Common myeloid progenitor, CD34-positive (primary cell): Measurements from ENCODE around the gene NDUFC2.
"Not testable (repeated sequence)": the region's sequence is repeated elsewhere in the genome, so short reads cannot be mapped to it uniquely, and the experiment has no call there.

Experiments used
- CTCF ChIA-PET: fragments of 350-600 bp; sonication (Branson Sonifier 250); formaldehyde crosslinking; loops from one replicate; lab custom pipeline; 2021; ENCODE audit warnings: antibody characterized with exemption; lab: Charles Lee
- POLR2A ChIA-PET: fragments of 350-600 bp; sonication (Branson Sonifier 250); formaldehyde crosslinking; loops from one replicate; lab custom pipeline; 2021; ENCODE audit warnings: antibody characterized with exemption; lab: Charles Lee
- DNase-seq, 3 donors: peaks; one replicate each; pipeline versions ENCODE4 v3.0.0 to v3.0.0-alpha.2; 2013
- H3K27ac ChIP-seq, 2 experiments: 1 replicate in 1 of 2; 2 replicates in 1 of 2; pipeline ENCODE4 v1.7.0; 2013; ENCODE audit warnings: inconsistent platforms in 2 of 2, low read length in 2 of 2, mild to moderate bottlenecking in 2 of 2, low read depth in 1 of 2, moderate library complexity in 1 of 2; ENCODE audit not compliant: severe bottlenecking in 2 of 2, insufficient read depth in 1 of 2, poor library complexity in 1 of 2
- H3K27me3 ChIP-seq, 5 experiments: replicated peaks in 2 of 5; 1 replicate in 3 of 5; 2 replicates in 2 of 5; pipeline versions ENCODE4 v1.6.1 to v1.7.0; 2013; ENCODE audit warnings: low read length in 4 of 5, mild to moderate bottlenecking in 2 of 5, moderate library complexity in 2 of 5, inconsistent platforms in 1 of 5; ENCODE audit not compliant: insufficient read depth in 5 of 5, control insufficient read depth in 4 of 5
- H3K36me3 ChIP-seq, 4 experiments: 1 replicate in 2 of 4; 2 replicates in 2 of 4; pipeline versions ENCODE4 v1.6.1 to v1.7.0; 2013; ENCODE audit warnings: low read length in 3 of 4, control low read depth in 1 of 4, mild to moderate bottlenecking in 1 of 4; ENCODE audit not compliant: control insufficient read depth in 4 of 4, insufficient read depth in 4 of 4
- H3K4me1 ChIP-seq, 4 experiments: 1 replicate in 3 of 4; 2 replicates in 1 of 4; pipeline versions ENCODE4 v1.6.1 to v1.7.1; 2013; ENCODE audit warnings: low read length in 3 of 4, mild to moderate bottlenecking in 3 of 4, control low read depth in 1 of 4, inconsistent platforms in 1 of 4, moderate library complexity in 1 of 4; ENCODE audit not compliant: control insufficient read depth in 4 of 4, insufficient read depth in 4 of 4; ENCODE audit errors: control extremely low read depth in 1 of 4
- H3K4me3 ChIP-seq, 7 experiments: 1 replicate in 4 of 7; 2 replicates in 3 of 7; pipeline versions ENCODE4 v1.5.1 to v1.7.0; 2013; ENCODE audit warnings: mild to moderate bottlenecking in 7 of 7, low read length in 6 of 7, moderate library complexity in 6 of 7, inconsistent platforms in 2 of 7, low read depth in 2 of 7, control low read depth in 1 of 7; ENCODE audit not compliant: insufficient read depth in 4 of 7, control insufficient read depth in 1 of 7; ENCODE audit errors: extremely low read depth in 1 of 7
- H3K9me3 ChIP-seq, 5 experiments: 1 replicate in 4 of 5; 2 replicates in 1 of 5; pipeline versions ENCODE4 v1.6.1 to v1.7.1; 2013; ENCODE audit warnings: low read length in 4 of 5, mild to moderate bottlenecking in 2 of 5, inconsistent platforms in 1 of 5, low read depth in 1 of 5, moderate library complexity in 1 of 5; ENCODE audit not compliant: control insufficient read depth in 4 of 5, insufficient read depth in 2 of 5; ENCODE audit errors: control extremely low read depth in 1 of 5
- WGBS: methylation state at CpG from one replicate; pipeline ENCODE4 v1.1.5; 2013; ENCODE audit not compliant: insufficient coverage; 5-methylcytosine and 5-hydroxymethylcytosine counted together

Gene NDUFC2

GRCh38 chr11:78080084-78080817, 589 bp upstream of the NDUFC2 start:
- ChIA-PET CTCF (interaction anchor here (0.7 to 1.2 kb wide), 3 partner anchors 12 to 484 kb away, joined by 3 to 4 read pairs (median 3); no protein-coding TSS in a partner anchor), POLR2A (interaction anchor here (0.7 kb wide), 2 partner anchors 169 to 237 kb away, joined by 3 to 4 read pairs; no protein-coding TSS in a partner anchor)
- peak in 1 of 3 donors; percentile 37 for DNase-seq
- Histone ChIP-seq H3K4me3 (peak overlapping the region; percentile 68 to 98 (median 93)), H3K27ac (peak overlapping the region; percentile 70 to 88), H3K27me3 (no peaks in the 10 kb centered on the region), H3K9me3 (no peaks in the 10 kb centered on the region), H3K4me1 (peaks cover 9 to 38% (median 30%) of the 10 kb centered on the region in 4 experiments), H3K36me3 (peaks cover 0 to 6% (median 0%) of the 10 kb centered on the region in 4 experiments)
- 81% methylated on average over 14 of the region's 23 CpGs for WGBS

GRCh38 chr11:78078218-78079167, 1.2 kb downstream of the NDUFC2 start:
- ChIA-PET POLR2A (no interaction called here), CTCF (interaction anchor here (0.9 to 1.4 kb wide), 4 partner anchors 10 to 486 kb away, joined by 3 to 5 read pairs (median 3); no protein-coding TSS in a partner anchor)
- Histone ChIP-seq H3K9me3 (no peaks in the 10 kb centered on the region), H3K4me1 (peaks cover 9 to 38% (median 30%) of the 10 kb centered on the region in 4 experiments), H3K4me3 (peak overlapping the region in 6 of 7 experiments; percentile 68 to 98 (median 94)), H3K36me3 (peaks cover 0 to 10% (median 2%) of the 10 kb centered on the region in 4 experiments), H3K27ac (peak overlapping the region in 1 of 2 experiments; percentile 88), H3K27me3 (no peaks in the 10 kb centered on the region)
- peak in 2 of 3 donors; percentile 36 to 62 for DNase-seq
- WGBS: 39% methylated on average over 15 of the region's 21 CpGs

- not testable (repeated sequence) for H3K27me3 ChIP-seq, H3K9me3 ChIP-seq, DNase-seq
- ChIA-PET CTCF (interaction anchor here (1.2 kb wide), 1 partner anchor 9 kb away, joined by 3 read pairs; no protein-coding TSS in a partner anchor), POLR2A (interaction anchor here (0.5 kb wide), 1 partner anchor 66 kb away, joined by 5 read pairs; no protein-coding TSS in a partner anchor)
- peak overlapping the region in 4 of 7 experiments; percentile 77 to 98 (median 94) for H3K4me3 ChIP-seq
- H3K4me1 ChIP-seq: peaks cover 9 to 38% (median 30%) of the 10 kb centered on the region in 4 experiments
- WGBS: 89% methylated on average over 4 of the region's 4 CpGs
- peak overlapping the region in 1 of 2 experiments; percentile 16 for H3K27ac ChIP-seq
- peaks cover 3 to 14% (median 4%) of the 10 kb centered on the region in 4 experiments for H3K36me3 ChIP-seq
Observed at GRCh38 chr11:78077592-78077991, 2.1 kb downstream of the NDUFC2 start.

DNA sequence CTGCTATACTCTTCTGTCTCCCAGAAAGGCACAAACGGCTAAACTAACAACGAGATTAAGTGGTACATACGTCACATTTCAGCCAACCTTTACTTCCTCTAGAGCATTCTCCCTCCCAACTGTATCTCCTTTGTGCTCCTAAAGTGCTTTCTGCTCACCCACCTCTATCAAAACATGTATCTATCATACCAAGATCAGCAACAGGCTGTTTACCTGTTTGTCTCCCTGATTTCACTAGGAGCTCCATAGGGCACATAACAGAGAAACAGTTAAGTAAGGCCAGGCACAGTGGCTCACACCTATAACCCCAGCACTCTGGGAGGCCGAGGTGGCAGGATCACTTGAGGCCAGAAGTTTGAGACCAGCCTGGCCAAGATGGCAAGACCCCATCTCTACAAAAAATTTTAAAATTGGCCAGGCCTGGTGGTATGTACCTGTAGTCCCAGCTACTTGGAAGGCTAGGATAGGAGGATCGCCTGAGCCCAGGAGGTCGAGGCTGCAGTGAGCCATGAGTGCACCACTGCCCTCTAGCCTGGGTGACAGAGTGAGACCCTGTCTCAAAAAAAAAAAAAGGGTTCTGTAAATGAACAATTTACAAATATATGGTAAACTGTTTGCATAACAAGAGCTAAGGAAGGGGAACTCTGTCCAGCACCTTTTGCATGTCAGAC, 2.8 kb downstream of the NDUFC2 start:
- Histone ChIP-seq H3K9me3 (no peaks in the 10 kb centered on the region), H3K36me3 (peaks cover 6 to 19% (median 9%) of the 10 kb centered on the region in 4 experiments), H3K4me1 (peaks cover 9 to 38% (median 30%) of the 10 kb centered on the region in 4 experiments), H3K4me3 (no peak overlapping the region), H3K27ac (peak overlapping the region in 1 of 2 experiments; percentile 12), H3K27me3 (no peaks in the 10 kb centered on the region)
- ChIA-PET CTCF (interaction anchor here (0.6 to 1.2 kb wide), 3 partner anchors 9 to 880 kb away, joined by 3 to 5 read pairs (median 3); no protein-coding TSS in a partner anchor), POLR2A (no interaction called here)
- WGBS: 91% methylated on average over 4 of the region's 6 CpGs
- no peak for DNase-seq

DNA sequence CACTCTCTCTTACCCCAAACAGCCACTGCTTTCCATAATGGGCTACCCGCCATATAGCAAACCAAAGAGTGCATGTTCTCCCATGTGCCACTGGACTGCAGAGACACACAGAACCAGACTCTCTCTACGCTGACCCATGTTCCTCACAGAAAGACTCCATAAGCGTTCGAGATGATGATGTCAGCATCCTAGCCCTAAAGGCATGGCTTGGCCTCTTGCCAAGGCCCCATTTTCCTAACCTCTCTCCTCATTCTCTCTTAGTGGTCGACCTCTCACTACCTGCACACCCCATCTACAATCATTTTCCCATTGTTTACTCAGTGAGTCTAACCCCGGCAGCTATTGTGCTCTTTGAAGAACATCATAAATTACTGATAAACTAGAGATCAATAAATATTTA, 4.9 kb downstream of the NDUFC2 start:
- Histone ChIP-seq H3K27me3 (no peaks in the 10 kb centered on the region), H3K27ac (no peak overlapping the region), H3K4me1 (peaks cover 6 to 25% (median 18%) of the 10 kb centered on the region in 4 experiments), H3K36me3 (peaks cover 15 to 37% (median 24%) of the 10 kb centered on the region in 4 experiments), H3K9me3 (no peaks in the 10 kb centered on the region), H3K4me3 (no peak overlapping the region)
- 97% methylated on average over 4 of the region's 6 CpGs for WGBS
- POLR2A ChIA-PET: no interaction called here
- DNase-seq: no peak
- CTCF ChIA-PET: interaction anchor here (2.1 kb wide), 1 partner anchor 29 kb away, joined by 4 read pairs; no protein-coding TSS in a partner anchor

GRCh38 chr11:78072455-78072854, 7.2 kb downstream of the NDUFC2 start:
- H3K27ac ChIP-seq: no peak overlapping the region

More at GRCh38 chr11:78072455-78072854, 7.2 kb downstream of the NDUFC2 start:
- POLR2A ChIA-PET: no interaction called here
- Histone ChIP-seq H3K27me3 (no peaks in the 10 kb centered on the region), H3K9me3 (no peaks in the 10 kb centered on the region), H3K4me3 (no peak overlapping the region), H3K4me1 (peaks cover 0 to 7% (median 2%) of the 10 kb centered on the region in 4 experiments), H3K36me3 (peaks cover 18 to 52% (median 33%) of the 10 kb centered on the region in 4 experiments)
- 97% methylated on average over 3 of the region's 4 CpGs for WGBS
- CTCF ChIA-PET: no interaction called here
- no peak for DNase-seq
